A673 (cell line): ENCODE data around the gene MPV17.

ENCODE experiments used
- EZH2 ChIP-seq: fragments of 200-600 bp; sonication (generic); IDR thresholded peaks from 2 replicates; pipeline ENCODE4 v1.6.1; 2017; ENCODE audit warnings: borderline replicate concordance, low read depth, mild to moderate bottlenecking, mixed read lengths, antibody characterized with exemption, low read length; ENCODE audit not compliant: poor library complexity, severe bottlenecking
- TF ChIP-seq, protein P1 (sequence below): fragments of 300-800, 200-600 bp; sonication (generic); conservative IDR thresholded peaks from 2 replicates; pipeline ENCODE4 v1.5.1; 2017; ENCODE audit warnings: low read depth, mild to moderate bottlenecking, antibody characterized with exemption, low read length, moderate library complexity, mixed read lengths

- TF ChIP-seq, protein P1, sequence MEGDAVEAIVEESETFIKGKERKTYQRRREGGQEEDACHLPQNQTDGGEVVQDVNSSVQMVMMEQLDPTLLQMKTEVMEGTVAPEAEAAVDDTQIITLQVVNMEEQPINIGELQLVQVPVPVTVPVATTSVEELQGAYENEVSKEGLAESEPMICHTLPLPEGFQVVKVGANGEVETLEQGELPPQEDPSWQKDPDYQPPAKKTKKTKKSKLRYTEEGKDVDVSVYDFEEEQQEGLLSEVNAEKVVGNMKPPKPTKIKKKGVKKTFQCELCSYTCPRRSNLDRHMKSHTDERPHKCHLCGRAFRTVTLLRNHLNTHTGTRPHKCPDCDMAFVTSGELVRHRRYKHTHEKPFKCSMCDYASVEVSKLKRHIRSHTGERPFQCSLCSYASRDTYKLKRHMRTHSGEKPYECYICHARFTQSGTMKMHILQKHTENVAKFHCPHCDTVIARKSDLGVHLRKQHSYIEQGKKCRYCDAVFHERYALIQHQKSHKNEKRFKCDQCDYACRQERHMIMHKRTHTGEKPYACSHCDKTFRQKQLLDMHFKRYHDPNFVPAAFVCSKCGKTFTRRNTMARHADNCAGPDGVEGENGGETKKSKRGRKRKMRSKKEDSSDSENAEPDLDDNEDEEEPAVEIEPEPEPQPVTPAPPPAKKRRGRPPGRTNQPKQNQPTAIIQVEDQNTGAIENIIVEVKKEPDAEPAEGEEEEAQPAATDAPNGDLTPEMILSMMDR, result 0 out of 2 replicates have a peak, but pooled peaks have one; percentile 8
- no peak for TF ChIP-seq EZH2
Observed at GRCh38 chr2:27262379-27263286, 60.3 kb downstream of the MPV17 start, which contains the start of gene SLC30A3.
